HG03175 (cell line): ENCODE data around the gene SPAG6.

ENCODE experiments used
- ATAC-seq: cut with Tn5 transposase; IDR thresholded peaks from one replicate; pipeline ENCODE4 v1.9.1; 2021; ENCODE audit warnings: mild to moderate bottlenecking, moderate library complexity; ENCODE audit not compliant: unreplicated experiment

The SPAG6 gene

GRCh38 chr10:22321924-22322640 lies 23.2 kb upstream of the SPAG6 start:
- ATAC-seq = peak; percentile 2

- no peak for ATAC-seq
These were observed 22.6 kb upstream of the SPAG6 start for GRCh38 chr10:22322641-22323160.

DNA sequence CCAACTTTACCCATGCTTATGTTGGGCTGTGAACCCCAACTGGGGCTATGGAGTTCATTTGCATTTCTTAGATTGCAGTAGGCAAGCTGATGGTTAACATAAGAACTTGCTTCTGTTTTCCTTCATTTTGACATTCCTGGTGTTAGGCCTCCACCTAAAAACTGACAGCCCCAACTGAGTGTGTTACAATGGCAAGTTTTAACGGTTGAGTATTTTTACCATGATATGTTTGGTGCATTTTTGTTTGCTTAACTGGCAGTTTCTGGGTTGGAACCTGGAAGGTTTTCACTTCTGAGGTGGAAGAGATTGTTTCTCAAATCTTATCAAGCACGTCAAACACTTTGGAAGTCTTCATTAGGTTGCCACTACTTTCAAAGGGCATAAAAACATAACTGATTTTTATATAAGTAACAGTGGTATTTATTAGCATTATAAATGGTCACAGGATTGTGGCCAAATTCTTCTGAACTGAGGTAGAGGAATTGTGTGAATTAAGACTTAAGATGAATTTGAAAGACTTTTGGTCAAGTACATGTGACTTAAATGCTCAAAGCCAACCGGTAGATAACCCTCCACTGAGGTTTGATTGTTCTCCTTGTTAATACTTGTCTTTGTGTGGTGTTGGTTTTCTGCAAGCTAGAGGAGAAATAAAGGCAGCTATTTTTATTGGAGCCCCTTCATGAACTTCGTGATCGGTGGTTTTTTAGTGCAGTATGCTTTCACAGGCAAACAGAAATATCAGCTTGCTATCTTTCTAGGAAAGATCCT lies 21.6 kb upstream of the SPAG6 start:
- no peak for ATAC-seq

DNA sequence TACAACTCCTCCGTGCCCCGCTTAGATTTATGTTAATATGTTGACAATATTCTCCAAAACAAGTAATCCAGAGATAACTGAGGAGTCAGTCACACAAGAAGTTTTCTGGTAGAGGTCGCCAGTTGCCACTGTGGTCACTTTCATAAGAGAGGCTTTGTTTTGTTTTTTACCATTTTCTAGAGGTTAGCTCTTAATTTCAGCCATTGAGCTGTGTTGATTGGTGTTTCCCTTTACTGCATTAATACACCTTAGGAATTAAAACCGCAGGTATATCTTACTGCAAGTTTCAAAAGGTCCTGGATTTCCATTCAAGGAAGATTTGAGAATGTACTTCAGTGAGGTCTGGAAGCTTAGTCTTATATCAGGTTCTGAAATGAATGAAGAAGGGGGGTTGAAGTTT lies 20.9 kb upstream of the SPAG6 start:
- no peak for ATAC-seq

- ATAC-seq = no peak
These were observed 20.4 kb upstream of the SPAG6 start for GRCh38 chr10:22324893-22325271.

- ATAC-seq = peak; percentile 59
These were observed 19.8 kb upstream of the SPAG6 start for GRCh38 chr10:22325272-22326144.

DNA sequence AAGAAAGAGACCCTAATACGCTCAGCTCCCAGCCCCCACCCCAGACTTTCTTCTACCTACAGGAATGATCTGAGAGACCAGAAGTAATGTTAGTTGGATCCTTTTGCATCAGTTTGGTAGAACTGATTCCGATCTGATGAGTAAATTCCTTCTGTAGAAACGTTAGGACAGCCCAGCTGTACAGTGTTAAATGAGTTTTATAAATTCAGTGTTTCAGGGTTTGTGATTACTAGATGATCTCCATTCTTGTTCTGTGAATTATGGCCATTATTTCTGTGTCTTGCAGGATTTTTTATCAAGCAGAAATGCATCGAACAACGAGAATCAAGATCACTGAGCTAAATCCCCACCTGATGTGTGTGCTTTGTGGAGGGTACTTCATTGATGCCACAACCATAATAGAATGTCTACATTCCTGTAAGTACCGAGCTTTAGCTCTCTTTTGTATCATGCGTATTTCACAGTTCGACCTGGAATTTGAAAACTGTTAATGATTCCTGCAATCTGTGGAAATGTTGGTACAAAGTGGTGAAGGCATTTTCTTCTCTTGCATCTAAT lies 19.1 kb upstream of the SPAG6 start:
- ATAC-seq = no peak

GRCh38 chr10:22329150-22329549 lies 16.1 kb upstream of the SPAG6 start:
- no peak for ATAC-seq

GRCh38 chr10:22332116-22332692 lies 13.1 kb upstream of the SPAG6 start:
- ATAC-seq = no peak

GRCh38 chr10:22333167-22333974 lies 11.9 kb upstream of the SPAG6 start:
- ATAC-seq = no peak

DNA sequence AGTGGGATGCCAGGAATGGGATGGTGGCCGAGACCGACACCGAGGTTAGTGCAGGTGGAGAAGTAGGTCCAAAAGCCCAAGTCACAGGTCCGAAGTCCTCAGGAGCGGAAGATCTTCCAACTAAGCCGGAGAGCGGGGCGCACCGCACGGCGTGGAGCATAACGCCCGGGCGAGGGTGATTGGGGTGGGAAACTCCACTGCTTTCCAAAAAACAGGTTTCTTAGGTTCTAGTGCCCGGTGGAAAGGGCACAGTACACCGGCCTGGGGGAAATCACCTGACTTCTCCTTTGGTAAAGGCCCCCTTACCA lies 11.4 kb upstream of the SPAG6 start:
- no peak for ATAC-seq

DNA sequence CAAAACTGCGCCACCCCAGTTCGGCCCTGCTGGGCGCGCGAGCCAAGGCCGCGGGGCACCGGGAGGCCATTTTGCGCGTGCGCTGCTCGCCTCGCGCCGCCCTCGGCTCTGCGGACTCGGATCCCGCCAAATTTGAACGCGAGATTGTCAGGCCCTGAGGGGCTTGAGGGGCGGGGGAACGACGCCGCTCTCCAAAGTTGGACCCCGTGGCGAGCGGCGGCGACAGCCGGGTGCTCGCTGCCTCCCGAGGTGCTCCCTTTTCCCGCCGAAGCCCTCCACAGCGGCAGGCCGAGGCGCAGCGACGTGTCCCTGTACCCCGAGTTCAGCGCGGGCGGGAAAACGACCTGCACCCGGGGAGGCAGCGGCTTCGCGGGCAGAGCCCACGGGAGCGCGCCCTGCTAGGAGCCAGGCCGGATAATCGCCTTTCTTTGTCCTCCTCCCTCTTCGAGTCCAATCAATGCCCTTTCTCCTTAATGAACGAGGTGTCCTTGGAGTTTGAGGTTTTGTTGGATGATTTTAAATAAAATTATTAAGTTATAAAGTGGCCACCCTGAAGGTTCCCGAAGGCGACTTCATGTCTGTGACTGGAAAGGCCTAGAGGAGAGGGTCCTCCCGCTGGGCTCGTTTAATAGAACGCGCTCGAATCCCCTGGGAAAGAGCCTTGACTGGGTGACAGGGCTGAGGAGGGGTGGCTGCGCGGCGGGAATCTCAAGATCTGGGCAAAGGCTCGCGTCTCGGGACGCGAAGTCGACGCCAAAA lies 10.7 kb upstream of the SPAG6 start:
- ATAC-seq = no peak

DNA sequence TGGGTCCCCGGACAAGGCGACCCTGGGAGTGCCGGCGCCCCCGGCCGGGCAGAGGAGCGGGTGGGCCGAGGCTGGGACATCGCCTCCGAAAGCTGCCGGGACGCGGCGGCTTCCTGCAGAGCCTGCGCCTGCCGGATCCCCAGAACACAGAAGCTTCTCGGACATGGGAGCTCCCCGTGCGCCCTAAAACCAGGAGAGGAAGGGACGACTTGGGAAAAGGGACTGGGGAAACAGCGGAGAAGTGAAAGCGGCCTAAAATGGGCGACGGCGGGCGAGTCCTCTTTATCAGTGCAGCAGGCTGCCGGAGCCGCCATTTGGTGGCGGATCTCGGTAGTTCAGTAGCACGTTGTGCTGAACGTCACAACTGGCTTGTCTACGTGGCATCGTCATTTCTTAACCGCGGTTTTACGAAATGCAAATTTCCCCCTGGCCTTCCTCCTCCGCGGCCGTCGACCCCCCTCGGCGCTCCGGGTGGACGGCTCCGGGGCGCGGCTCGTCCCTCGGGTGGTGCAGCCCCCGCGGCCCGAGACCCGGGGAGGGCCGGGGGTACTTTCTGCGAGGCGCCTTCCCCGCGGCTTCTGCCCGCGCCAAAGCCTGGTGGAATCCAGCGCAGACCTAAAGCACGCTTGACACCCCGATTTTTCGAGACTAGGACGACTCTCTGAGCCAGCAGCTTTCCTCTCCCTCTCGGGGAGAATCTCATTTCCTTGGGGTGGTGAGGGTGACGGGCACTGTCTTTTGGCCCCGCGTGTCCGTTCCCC lies 9.9 kb upstream of the SPAG6 start:
- ATAC-seq = peak; percentile 72

- no peak for ATAC-seq
These were observed 7.0 kb upstream of the SPAG6 start for GRCh38 chr10:22338185-22338900.

DNA sequence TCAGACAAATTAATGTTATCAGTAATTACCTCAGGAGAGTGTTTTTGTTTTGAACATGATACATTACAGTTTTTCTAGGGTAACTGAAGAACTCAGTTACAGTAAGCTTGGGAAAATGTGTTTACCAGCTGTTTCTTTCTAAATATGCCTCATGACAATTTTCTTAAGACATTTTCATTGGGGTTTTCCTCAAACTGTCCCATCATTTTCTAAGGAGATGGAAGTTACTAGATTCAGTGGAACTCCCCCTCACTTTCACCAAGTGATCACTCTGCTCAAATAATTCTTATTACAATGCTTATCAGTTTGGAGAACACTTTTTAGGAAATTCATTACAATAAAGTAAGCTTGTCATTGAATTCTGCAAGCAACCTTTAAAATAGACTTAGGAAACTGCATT lies 6.4 kb upstream of the SPAG6 start:
- ATAC-seq = no peak

- no peak for ATAC-seq
These were observed 5.5 kb upstream of the SPAG6 start for GRCh38 chr10:22339761-22340328.

- peak; percentile 43 for ATAC-seq
These were observed 4.7 kb upstream of the SPAG6 start for GRCh38 chr10:22340329-22341189.
